IMR-90 (cell line): ENCODE results near the gene MND1.

ENCODE experiments used
- CEBPB ChIP-seq: IDR thresholded peaks from 2 replicates; pipeline ENCODE4 v1.6.1; 2012; ENCODE audit warnings: low read depth, low read length, improper control_type of control experiment
- CTCF ChIP-seq: conservative IDR thresholded peaks from 2 replicates; pipeline ENCODE4 v1.5.1; 2012; ENCODE audit warnings: mild to moderate bottlenecking, low read depth, low read length, improper control_type of control experiment
- FOS ChIP-seq: fragments of 150-350 bp; IDR thresholded peaks from 2 replicates; pipeline ENCODE4 v1.6.1; 2016; ENCODE audit warnings: low read depth, low read length
- MAFK ChIP-seq: IDR thresholded peaks from 2 replicates; pipeline ENCODE4 v1.6.1; 2012; ENCODE audit warnings: low read depth, low read length, improper control_type of control experiment
- MAZ ChIP-seq: IDR thresholded peaks from 2 replicates; pipeline ENCODE4 v1.6.1; 2012; ENCODE audit warnings: low read depth, mild to moderate bottlenecking, low read length, improper control_type of control experiment, moderate library complexity, borderline replicate concordance
- POLR2A ChIP-seq: IDR thresholded peaks from 2 replicates; pipeline ENCODE4 v1.6.1; 2012; ENCODE audit warnings: mild to moderate bottlenecking, low read depth, low read length
- RAD21 ChIP-seq: IDR thresholded peaks from 2 replicates; pipeline ENCODE4 v1.6.1; 2012; ENCODE audit warnings: low read length, improper control_type of control experiment
- RCOR1 ChIP-seq: IDR thresholded peaks from 2 replicates; pipeline ENCODE4 v1.6.1; 2012; ENCODE audit warnings: mild to moderate bottlenecking, low read length, improper control_type of control experiment; ENCODE audit not compliant: insufficient replicate concordance
- RFX5 ChIP-seq: IDR thresholded peaks from 2 replicates; pipeline ENCODE4 v1.8.0; 2012; ENCODE audit warnings: low read depth, mild to moderate bottlenecking, low read length, moderate library complexity
- SMC3 ChIP-seq: fragments of 150-350 bp; IDR thresholded peaks from 2 replicates; pipeline ENCODE4 v1.6.1; 2016; ENCODE audit warnings: low read depth, mild to moderate bottlenecking, antibody characterized with exemption, low read length, moderate library complexity

- TF ChIP-seq CTCF, result no peak
- TF ChIP-seq RFX5, result no peak
- TF ChIP-seq MAFK, result no peak
- no peak for TF ChIP-seq RAD21
- no peak for TF ChIP-seq FOS
- TF ChIP-seq MAZ, result no peak
- TF ChIP-seq CEBPB, result no peak
- TF ChIP-seq RCOR1, result no peak
- TF ChIP-seq SMC3, result no peak
- no peak for TF ChIP-seq POLR2A
Observed at GRCh38 chr4:153333874-153334273, 10.6 kb upstream of the MND1 start.
